Smooth muscle cell (in vitro differentiated cells): ENCODE measurements around the gene RET. TPM values are rescaled to one million over a fixed set of nuclear protein-coding genes. Genes with fewer than 3 reads are reported as not detected.

Source experiments
- DNase-seq: peaks from one replicate; lab custom pipeline; 2025; ENCODE audit not compliant: unreplicated experiment; lab: John Stamatoyannopoulos, UW
- H2AFZ ChIP-seq: fragments of 200-600 bp; sonication (generic); 2 replicates; pipeline ENCODE4 v1.6.0; 2016; ENCODE audit warnings: antibody characterized with exemption, low read depth, mild to moderate bottlenecking
- H3F3A ChIP-seq: fragments of 200-600 bp; sonication (generic); 2 replicates; pipeline ENCODE4 v1.6.0; 2017; ENCODE audit warnings: antibody characterized with exemption, low read depth
- H3K27ac ChIP-seq: fragments of 200-600 bp; sonication (generic); 2 replicates; pipeline ENCODE4 v1.5.1; 2016; ENCODE audit warnings: low read depth, mild to moderate bottlenecking
- H3K27me3 ChIP-seq: fragments of 200-600 bp; sonication (generic); 2 replicates; pipeline ENCODE4 v1.6.1; 2016; ENCODE audit warnings: low read depth, mild to moderate bottlenecking
- H3K36me3 ChIP-seq: fragments of 200-600 bp; sonication (generic); 2 replicates; pipeline ENCODE4 v1.5.1; 2016; ENCODE audit warnings: low read depth
- H3K4me1 ChIP-seq: fragments of 200-600 bp; sonication (generic); 2 replicates; pipeline ENCODE4 v1.5.1; 2016; ENCODE audit warnings: low read depth
- H3K4me2 ChIP-seq: fragments of 200-600 bp; sonication (generic); 2 replicates; pipeline ENCODE4 v1.6.0; 2016; ENCODE audit warnings: mild to moderate bottlenecking
- H3K4me3 ChIP-seq: fragments of 200-600 bp; sonication (generic); 2 replicates; pipeline ENCODE4 v1.5.1; 2016; ENCODE audit warnings: mild to moderate bottlenecking
- H3K79me2 ChIP-seq: fragments of 200-600 bp; sonication (generic); 2 replicates; pipeline ENCODE4 v1.6.0; 2016; ENCODE audit warnings: low read depth, mild to moderate bottlenecking
- H3K9ac ChIP-seq: fragments of 200-600 bp; sonication (generic); 2 replicates; pipeline ENCODE4 v1.6.0; 2016; ENCODE audit warnings: low read depth
- H3K9me3 ChIP-seq: fragments of 200-600 bp; sonication (generic); replicated peaks from 2 replicates; pipeline ENCODE4 v1.5.1; 2016; ENCODE audit warnings: low read depth
- H4K20me1 ChIP-seq: fragments of 200-600 bp; sonication (generic); 2 replicates; pipeline ENCODE4 v1.6.0; 2016; ENCODE audit warnings: low read depth
- CTCF ChIP-seq: fragments of 200-600 bp; sonication (generic); IDR thresholded peaks from 2 replicates; pipeline ENCODE4 v1.5.1; 2017; ENCODE audit warnings: borderline replicate concordance, mild to moderate bottlenecking, antibody characterized with exemption; ENCODE audit not compliant: insufficient read depth, poor library complexity, severe bottlenecking
- WGBS: methylation state at CpG from one replicate; pipeline ENCODE4 v1.1.7; 2016; ENCODE audit warnings: low lambda C conversion rate; 5-methylcytosine and 5-hydroxymethylcytosine counted together
- polyA plus RNA-seq: library from polyadenylated mRNA; unstranded; fragments of >200 nt; fragmentation: Nextera tagmentation; extraction: Ambion mirVana; gene quantifications from 2 replicates; pipeline ENCODE4 v1.2.1, GENCODE V29; 2016
- total RNA-seq: library from RNA; depleted of rRNA; stranded (reverse); fragments of >200 nt; gene quantifications from 2 replicates; pipeline ENCODE4 v1.2.3, GENCODE V29; 2014

RET gene
- total and polyA plus RNA-seq, 2 experiments from 2014 or later: 0.70 to 0.94 TPM

GRCh38 chr10:43123361-43124093 lies 46.7 kb downstream of the RET start:
- no peak for DNase-seq
- Histone ChIP-seq H3K4me2 (no peak overlapping the region), H3K4me3 (no peak overlapping the region), H3K9me3 (no peaks in the 10 kb centered on the region), H3F3A (no peaks in the 10 kb centered on the region), H3K27ac (no peak overlapping the region), H3K9ac (no peak overlapping the region), H3K27me3 (no peaks in the 10 kb centered on the region), H3K4me1 (no peaks in the 10 kb centered on the region), H2AFZ (no peak overlapping the region), H4K20me1 (no peaks in the 10 kb centered on the region), H3K36me3 (no peaks in the 10 kb centered on the region), H3K79me2 (no peaks in the 10 kb centered on the region)
- no peak for TF ChIP-seq CTCF
- 91% methylated on average over 9 of the region's 9 CpGs for WGBS

- Histone ChIP-seq H3K9ac (no peak overlapping the region), H3K27me3 (no peaks in the 10 kb centered on the region), H3K36me3 (no peaks in the 10 kb centered on the region), H3K79me2 (no peaks in the 10 kb centered on the region), H3K4me2 (no peak overlapping the region), H3K4me1 (no peaks in the 10 kb centered on the region), H3K4me3 (no peak overlapping the region), H3K27ac (no peak overlapping the region), H3K9me3 (no peaks in the 10 kb centered on the region), H4K20me1 (no peaks in the 10 kb centered on the region), H3F3A (no peaks in the 10 kb centered on the region), H2AFZ (no peak overlapping the region)
- TF ChIP-seq CTCF: no peak
- WGBS: 89% methylated on average over 6 of the region's 6 CpGs
- DNase-seq: no peak
Observed at GRCh38 chr10:43124094-43124521, 47.2 kb downstream of the RET start.

- Histone ChIP-seq H3K27me3 (no peaks in the 10 kb centered on the region), H3K27ac (no peak overlapping the region), H3F3A (peaks cover 3% of the 10 kb centered on the region), H3K4me3 (no peak overlapping the region), H4K20me1 (no peaks in the 10 kb centered on the region), H3K36me3 (no peaks in the 10 kb centered on the region), H3K9ac (no peak overlapping the region), H2AFZ (no peak overlapping the region), H3K79me2 (no peaks in the 10 kb centered on the region), H3K9me3 (no peaks in the 10 kb centered on the region), H3K4me2 (no peak overlapping the region), H3K4me1 (no peaks in the 10 kb centered on the region)
- no peak for DNase-seq
- TF ChIP-seq CTCF: no peak
- 96% methylated on average over 9 of the region's 9 CpGs for WGBS
Observed at GRCh38 chr10:43124574-43125273, 47.9 kb downstream of the RET start.
